ENCODE data around the gene TRIOBP.

The TRIOBP gene

DNA sequence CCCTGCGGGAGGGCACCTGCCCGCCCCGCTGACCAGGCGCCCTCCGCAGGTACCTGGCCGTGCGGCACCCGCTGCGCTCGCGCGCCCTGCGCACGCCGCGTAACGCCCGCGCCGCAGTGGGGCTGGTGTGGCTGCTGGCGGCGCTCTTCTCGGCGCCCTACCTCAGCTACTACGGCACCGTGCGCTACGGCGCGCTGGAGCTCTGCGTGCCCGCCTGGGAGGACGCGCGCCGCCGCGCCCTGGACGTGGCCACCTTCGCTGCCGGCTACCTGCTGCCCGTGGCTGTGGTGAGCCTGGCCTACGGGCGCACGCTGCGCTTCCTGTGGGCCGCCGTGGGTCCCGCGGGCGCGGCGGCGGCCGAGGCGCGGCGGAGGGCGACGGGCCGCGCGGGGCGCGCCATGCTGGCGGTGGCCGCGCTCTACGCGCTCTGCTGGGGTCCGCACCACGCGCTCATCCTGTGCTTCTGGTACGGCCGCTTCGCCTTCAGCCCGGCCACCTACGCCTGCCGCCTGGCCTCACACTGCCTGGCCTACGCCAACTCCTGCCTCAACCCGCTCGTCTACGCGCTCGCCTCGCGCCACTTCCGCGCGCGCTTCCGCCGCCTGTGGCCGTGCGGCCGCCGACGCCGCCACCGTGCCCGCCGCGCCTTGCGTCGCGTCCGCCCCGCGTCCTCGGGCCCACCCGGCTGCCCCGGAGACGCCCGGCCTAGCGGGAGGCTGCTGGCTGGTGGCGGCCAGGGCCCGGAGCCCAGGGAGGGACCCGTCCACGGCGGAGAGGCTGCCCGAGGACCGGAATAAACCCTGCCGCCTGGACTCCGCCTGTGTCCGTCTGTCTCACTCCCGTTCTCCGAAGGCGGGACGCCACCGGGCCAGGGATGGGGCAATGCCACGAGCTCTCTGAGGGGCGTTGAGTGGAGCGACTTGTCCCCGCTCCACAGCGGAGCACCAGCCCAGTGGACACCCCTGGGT, 128.1 kb downstream of the TRIOBP start:
- peaks cover 2% of the 10 kb centered on the region for H3K36me3 ChIP-seq (ENCODE audit: control insufficient read depth, insufficient read depth, low read length)
- TF ChIP-seq, protein P1, sequence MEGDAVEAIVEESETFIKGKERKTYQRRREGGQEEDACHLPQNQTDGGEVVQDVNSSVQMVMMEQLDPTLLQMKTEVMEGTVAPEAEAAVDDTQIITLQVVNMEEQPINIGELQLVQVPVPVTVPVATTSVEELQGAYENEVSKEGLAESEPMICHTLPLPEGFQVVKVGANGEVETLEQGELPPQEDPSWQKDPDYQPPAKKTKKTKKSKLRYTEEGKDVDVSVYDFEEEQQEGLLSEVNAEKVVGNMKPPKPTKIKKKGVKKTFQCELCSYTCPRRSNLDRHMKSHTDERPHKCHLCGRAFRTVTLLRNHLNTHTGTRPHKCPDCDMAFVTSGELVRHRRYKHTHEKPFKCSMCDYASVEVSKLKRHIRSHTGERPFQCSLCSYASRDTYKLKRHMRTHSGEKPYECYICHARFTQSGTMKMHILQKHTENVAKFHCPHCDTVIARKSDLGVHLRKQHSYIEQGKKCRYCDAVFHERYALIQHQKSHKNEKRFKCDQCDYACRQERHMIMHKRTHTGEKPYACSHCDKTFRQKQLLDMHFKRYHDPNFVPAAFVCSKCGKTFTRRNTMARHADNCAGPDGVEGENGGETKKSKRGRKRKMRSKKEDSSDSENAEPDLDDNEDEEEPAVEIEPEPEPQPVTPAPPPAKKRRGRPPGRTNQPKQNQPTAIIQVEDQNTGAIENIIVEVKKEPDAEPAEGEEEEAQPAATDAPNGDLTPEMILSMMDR (IDR thresholded peaks at IDR 0.05; ENCODE audit: insufficient read depth, low read length, poor library complexity, severe bottlenecking), result no peak
- H3K4me3 ChIP-seq (replicated peaks; ENCODE audit: low read depth, low read length), result peak overlapping the region; percentile 22; the same call in 1 of the 2 replicates
- H3K27me3 ChIP-seq (replicated peaks; ENCODE audit: control insufficient read depth, insufficient read depth, low read length), result peaks cover 2% of the 10 kb centered on the region; the same call in 1 of the 2 replicates
- peak; percentile 49 for DNase-seq (ENCODE audit: extremely low read depth, insufficient read length)

Measured in GM06990 (cell line).